H9 (cell line): ENCODE results near the gene CCDC18. TPM values are rescaled to one million over a fixed set of nuclear protein-coding genes. Genes with fewer than 3 reads are reported as not detected.

Experiments used
- DNase-seq: peaks from one replicate; pipeline ENCODE4 v3.0.0-alpha.2; 2017
- H2AFZ ChIP-seq: one replicate; pipeline ENCODE4 v1.6.1; 2013; ENCODE audit warnings: mild to moderate bottlenecking, low read length, control low read depth, moderate library complexity
- H2AK5ac ChIP-seq: 2 replicates; pipeline ENCODE4 v1.6.1; 2013; ENCODE audit warnings: low read length, control low read depth, mixed read lengths; ENCODE audit not compliant: insufficient read length
- H2BK120ac ChIP-seq: one replicate; pipeline ENCODE4 v1.6.1; 2013; ENCODE audit warnings: low read depth, mild to moderate bottlenecking, low read length, control low read depth, inconsistent platforms; ENCODE audit not compliant: poor library complexity, severe bottlenecking
- H2BK12ac ChIP-seq: 2 replicates; pipeline ENCODE4 v1.6.1; 2013; ENCODE audit warnings: low read length, control low read depth, mixed read lengths, low read depth; ENCODE audit not compliant: insufficient read length
- H2BK15ac ChIP-seq: 2 replicates; pipeline ENCODE4 v1.6.1; 2013; ENCODE audit warnings: low read depth, low read length, control low read depth
- H2BK20ac ChIP-seq: one replicate; pipeline ENCODE4 v1.6.1; 2013; ENCODE audit warnings: low read depth, mild to moderate bottlenecking, low read length, control low read depth, inconsistent platforms; ENCODE audit not compliant: poor library complexity, severe bottlenecking
- H2BK5ac ChIP-seq: 2 replicates; pipeline ENCODE4 v1.6.1; 2013; ENCODE audit warnings: low read length, control low read depth, mixed read lengths; ENCODE audit not compliant: insufficient read length
- H3K14ac ChIP-seq: 2 replicates; pipeline ENCODE4 v1.6.1; 2013; ENCODE audit warnings: low read length, control low read depth; ENCODE audit not compliant: insufficient read depth
- H3K18ac ChIP-seq: 2 replicates; pipeline ENCODE4 v1.6.1; 2013; ENCODE audit warnings: low read depth, mild to moderate bottlenecking, mixed read lengths, low read length, control low read depth; ENCODE audit not compliant: insufficient read length
- H3K23ac ChIP-seq: 2 replicates; pipeline ENCODE4 v1.6.1; 2013; ENCODE audit warnings: low read length, control low read depth, mixed read lengths, low read depth; ENCODE audit not compliant: insufficient read length
- H3K23me2 ChIP-seq: 2 replicates; pipeline ENCODE4 v1.6.1; 2013; ENCODE audit warnings: low read depth, mild to moderate bottlenecking, mixed read lengths, low read length, control low read depth; ENCODE audit not compliant: insufficient read length, poor library complexity, severe bottlenecking
- H3K27ac ChIP-seq: 2 replicates; pipeline ENCODE4 v1.5.1; 2013; ENCODE audit warnings: low read length, control low read depth, mixed read lengths, low read depth; ENCODE audit not compliant: insufficient read length
- H3K27me3 ChIP-seq: 2 replicates; pipeline ENCODE4 v1.6.1; 2013; ENCODE audit warnings: low read length, control low read depth, inconsistent platforms; ENCODE audit not compliant: insufficient read depth
- H3K4ac ChIP-seq: 2 replicates; pipeline ENCODE4 v1.6.1; 2013; ENCODE audit warnings: low read depth, mild to moderate bottlenecking, control low read depth, inconsistent platforms, low read length, moderate library complexity
- H3K4me1 ChIP-seq: 2 replicates; pipeline ENCODE4 v1.6.1; 2013; ENCODE audit warnings: low read length, control low read depth, inconsistent platforms; ENCODE audit not compliant: insufficient read depth
- H3K4me2 ChIP-seq: 2 replicates; pipeline ENCODE4 v1.6.1; 2013; ENCODE audit warnings: low read length, control low read depth, mixed read lengths; ENCODE audit not compliant: insufficient read length, insufficient read depth
- H3K56ac ChIP-seq: 2 replicates; pipeline ENCODE4 v1.6.1; 2013; ENCODE audit warnings: low read depth, mild to moderate bottlenecking, mixed read lengths, low read length, control low read depth; ENCODE audit not compliant: insufficient read length
- H3K79me1 ChIP-seq: 2 replicates; pipeline ENCODE4 v1.6.1; 2013; ENCODE audit warnings: low read depth, mild to moderate bottlenecking, moderate library complexity, low read length, control low read depth, inconsistent platforms; ENCODE audit not compliant: insufficient read depth, poor library complexity, severe bottlenecking
- H3K79me2 ChIP-seq: 2 replicates; pipeline ENCODE4 v1.6.1; 2013; ENCODE audit warnings: low read length, control low read depth, inconsistent platforms; ENCODE audit not compliant: insufficient read depth
- H3K9ac ChIP-seq: 2 replicates; pipeline ENCODE4 v1.6.1; 2013; ENCODE audit warnings: low read length, control low read depth, mixed read lengths; ENCODE audit not compliant: insufficient read length; ENCODE audit errors: extremely low read depth
- H3K9me3 ChIP-seq: one replicate; pipeline ENCODE4 v1.6.1; 2013; ENCODE audit warnings: low read depth, low read length, inconsistent platforms; ENCODE audit not compliant: control insufficient read depth
- H3T11ph ChIP-seq: one replicate; pipeline ENCODE4 v1.6.1; 2013; ENCODE audit warnings: mild to moderate bottlenecking, low read length, control low read depth, inconsistent platforms
- H4K20me1 ChIP-seq: one replicate; pipeline ENCODE4 v1.6.1; 2013; ENCODE audit not compliant: control insufficient read depth, insufficient read length, insufficient read depth
- H4K5ac ChIP-seq: 2 replicates; pipeline ENCODE4 v1.6.1; 2013; ENCODE audit warnings: low read depth, mild to moderate bottlenecking, mixed read lengths, low read length, control low read depth; ENCODE audit not compliant: insufficient read length
- H4K8ac ChIP-seq: replicated peaks from 2 replicates; pipeline ENCODE4 v1.6.1; 2013; ENCODE audit warnings: low read length, control low read depth, mixed read lengths, low read depth; ENCODE audit not compliant: insufficient read length
- H4K91ac ChIP-seq: 2 replicates; pipeline ENCODE4 v1.6.1; 2013; ENCODE audit warnings: low read depth, mild to moderate bottlenecking, moderate library complexity, mixed read lengths, low read length, control low read depth; ENCODE audit not compliant: insufficient read length
- H3K27ac Mint-ChIP-seq, 3 experiments: 2 replicates in 2 of 3; 3 replicates in 1 of 3; pipeline ENCODE4 v1.8.0; 2020 to 2021; ENCODE audit warnings: mixed read lengths in 3 of 3, mild to moderate bottlenecking in 1 of 3, moderate library complexity in 1 of 3
- H3K27me3 Mint-ChIP-seq: 2 replicates; pipeline ENCODE4 v1.8.0; 2021; ENCODE audit warnings: low read depth, mild to moderate bottlenecking, moderate library complexity, mixed read lengths
- H3K36me3 Mint-ChIP-seq, 3 experiments: 2 replicates in 2 of 3; 3 replicates in 1 of 3; pipeline ENCODE4 v1.8.0; 2020 to 2021; ENCODE audit warnings: low read depth in 3 of 3, mixed read lengths in 3 of 3; ENCODE audit not compliant: insufficient read depth in 1 of 3
- H3K4me1 Mint-ChIP-seq, 2 experiments: 2 replicates each; pipeline ENCODE4 v1.8.0; 2020; ENCODE audit warnings: mixed read lengths in 2 of 2
- H3K4me3 Mint-ChIP-seq, 2 experiments: 2 replicates in 1 of 2; 3 replicates in 1 of 2; pipeline ENCODE4 v1.8.0; 2020 to 2021; ENCODE audit warnings: mild to moderate bottlenecking in 2 of 2, mixed read lengths in 2 of 2, moderate library complexity in 1 of 2
- H3K9me3 Mint-ChIP-seq, 2 experiments: 2 replicates in 1 of 2; 3 replicates in 1 of 2; pipeline ENCODE4 v1.8.0; 2020; ENCODE audit warnings: mild to moderate bottlenecking in 2 of 2, mixed read lengths in 2 of 2, moderate library complexity in 1 of 2
- CTCF ChIP-seq: fragments of 200-600 bp; sonication (generic); conservative IDR thresholded peaks from 3 replicates; pipeline ENCODE4 v1.8.0; 2021; ENCODE audit warnings: antibody characterized with exemption, mild to moderate bottlenecking
- WGBS: extraction: QIAGEN DNeasy Blood & Tissue Kit; methylation state at CpG from one replicate; pipeline ENCODE4 v1.1.7; 2013; ENCODE audit warnings: missing lambda C conversion rate, low lambda C conversion rate, mixed read lengths; ENCODE audit not compliant: insufficient read length; ENCODE audit errors: extremely low coverage; 5-methylcytosine and 5-hydroxymethylcytosine counted together
- total RNA-seq: library from RNA; stranded (reverse); gene quantifications from 2 replicates; pipeline ENCODE4 v1.2.1, GENCODE V29; 2021

The CCDC18 gene
- total RNA-seq, 1 experiment from 2014 or later: 19.5 TPM

DNA sequence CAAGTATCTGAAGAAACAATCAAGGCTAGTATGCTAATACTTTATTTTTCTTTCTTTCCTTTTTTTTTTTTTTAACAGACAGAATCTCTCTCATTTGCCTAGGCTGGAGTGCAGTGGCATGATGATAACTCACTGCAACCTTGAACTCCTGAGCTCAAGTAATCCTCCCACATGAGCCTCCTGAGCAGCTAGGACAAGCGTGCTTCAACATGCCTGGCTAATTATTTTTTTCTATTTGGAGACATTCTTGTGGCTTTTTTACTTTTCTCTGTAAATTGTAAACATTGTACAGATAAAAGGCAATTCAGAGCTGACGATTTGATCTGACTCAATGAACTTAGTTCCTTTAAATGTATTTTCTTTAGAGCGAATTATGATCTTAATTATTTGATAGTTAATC is 41.4 kb downstream of the CCDC18 start:
- Histone ChIP-seq H3K27ac (no peak overlapping the region), H3K23ac (no peak overlapping the region), H2AFZ (no peak overlapping the region), H3K27me3 (no peaks in the 10 kb centered on the region), H3K56ac (no peak overlapping the region), H2BK20ac (no peak overlapping the region), H3K9me3 (no peaks in the 10 kb centered on the region), H3K14ac (no peak overlapping the region), H2BK12ac (no peak overlapping the region), H4K91ac (no peak overlapping the region), H4K20me1 (no peaks in the 10 kb centered on the region), H4K8ac (no peak overlapping the region), H3K18ac (no peak overlapping the region), H4K5ac (no peak overlapping the region), H3K9ac (no peak overlapping the region), H3K4me1 (no peaks in the 10 kb centered on the region), H3K4ac (no peak overlapping the region), H3T11ph (no peak overlapping the region), H2AK5ac (no peak overlapping the region), H2BK120ac (no peak overlapping the region), H3K79me1 (no peaks in the 10 kb centered on the region), H2BK5ac (no peak overlapping the region), H3K4me2 (no peak overlapping the region), H3K79me2 (no peaks in the 10 kb centered on the region), H2BK15ac (no peak overlapping the region), H3K23me2 (no peaks in the 10 kb centered on the region)
- Mint-ChIP-seq H3K9me3 (no peaks in the 10 kb centered on the region; a peak in 1 of 5 replicates), H3K27me3 (no peaks in the 10 kb centered on the region), H3K4me1 (no peaks in the 10 kb centered on the region), H3K27ac (no peak overlapping the region), H3K36me3 (peaks cover 31 to 81% (median 80%) of the 10 kb centered on the region in 3 experiments; a peak in 6 of 7 replicates), H3K4me3 (no peak overlapping the region)
- no peak for TF ChIP-seq CTCF
- no peak for DNase-seq
- WGBS: no CpG with 5 or more reads among the region's 3 CpGs
